K562 (cell line): ENCODE results near the gene ATP5PF. TPM values are rescaled to one million over a fixed set of nuclear protein-coding genes. Genes with fewer than 3 reads are reported as not detected.
A peak's percentile ranks its signal among the peaks of the same experiment; 100 is the strongest.

Experiments used
- BACH1 ChIP-seq: fragments of 200-800 bp; sonication (Bioruptor generic); IDR thresholded peaks from 2 replicates; pipeline ENCODE4 v1.6.1; 2016; ENCODE audit warnings: missing genetic modification characterization, missing compliant biosample characterization
- BHLHE40 ChIP-seq: IDR thresholded peaks from 2 replicates; pipeline ENCODE4 v1.6.1; 2011; ENCODE audit warnings: low read length, improper control_type of control experiment
- ERF ChIP-seq: fragments of 450-650 bp; formaldehyde crosslinking; IDR thresholded peaks from 2 replicates; pipeline ENCODE4 v1.4.0; 2020; ENCODE audit warnings: mild to moderate bottlenecking, mixed read lengths
- GTF2B ChIP-seq: IDR thresholded peaks from 2 replicates; pipeline ENCODE4 v1.6.1; 2011; ENCODE audit not compliant: insufficient read length; ENCODE audit errors: extremely low read depth
- KAT7 ChIP-seq: sonication (generic); formaldehyde crosslinking; IDR thresholded peaks from 2 replicates; pipeline ENCODE4 v1.8.0; 2022; ENCODE audit warnings: missing genetic modification reagents, mild to moderate bottlenecking, borderline replicate concordance
- ZC3H4 ChIP-seq: sonication (generic); formaldehyde crosslinking; IDR thresholded peaks from 2 replicates; pipeline ENCODE4 v1.9.0; 2021; ENCODE audit warnings: missing genetic modification reagents, borderline replicate concordance
- ZNF121 ChIP-seq: sonication (generic); formaldehyde crosslinking; conservative IDR thresholded peaks from 2 replicates; pipeline ENCODE4 v1.8.0; 2022; ENCODE audit warnings: missing genetic modification reagents
- ZNF316 ChIP-seq: fragments of 450-650 bp; IDR thresholded peaks from 2 replicates; pipeline ENCODE4 v1.6.1; 2016
- ZNF609 ChIP-seq: sonication (generic); formaldehyde crosslinking; IDR thresholded peaks from 2 replicates; pipeline ENCODE4 v1.8.1; 2023; ENCODE audit warnings: missing genetic modification reagents, mild to moderate bottlenecking, borderline replicate concordance
- ZNF707 ChIP-seq: fragments of 250-450 bp; sonication (Bioruptor Pico); conservative IDR thresholded peaks from 2 replicates; pipeline ENCODE4 v1.8.0; 2022; ENCODE audit warnings: inconsistent platforms, mild to moderate bottlenecking, moderate library complexity
- polyA plus RNA-seq, 8 experiments: library from polyadenylated mRNA; depleted of rRNA in 4 of 8; stranded (reverse) in 5 of 8; unstranded in 3 of 8; fragments of >200 nt; fragmentation: Nextera tagmentation in 2 of 8; fragmentation: Illumina TruSeq in 1 of 8; extraction: Ambion mirVana in 2 of 8; extraction: Trizol in 1 of 8; gene quantifications; 2 replicates each; pipeline versions ENCODE4 v1.2.1 to v1.2.3, GENCODE V29; 2011 to 2014; ENCODE audit warnings: inconsistent platforms in 1 of 8, missing spikeins in 1 of 8
- total RNA-seq, 7 experiments: library from RNA; depleted of rRNA in 6 of 7; stranded (reverse); fragments of >200 nt in 6 of 7; fragmentation: Illumina TruSeq in 2 of 7; extraction: Trizol in 2 of 7; gene quantifications; 2 replicates each; pipeline versions ENCODE4 v1.2.1 to v1.2.3, GENCODE V29; 2011 to 2021; ENCODE audit warnings: low replicate concordance in 1 of 7
- TF ChIP-seq, protein P1 (sequence below): fragments of 450-650 bp; IDR thresholded peaks from 2 replicates; pipeline ENCODE4 v1.6.1; 2017; ENCODE audit warnings: antibody characterized with exemption
- TF ChIP-seq, protein P2 (sequence below): sonication (generic); formaldehyde crosslinking; IDR thresholded peaks from 2 replicates; pipeline ENCODE4 v1.8.0; 2022; ENCODE audit warnings: mild to moderate bottlenecking, missing genetic modification reagents
- TF ChIP-seq, protein P3 (sequence below): fragments of 250-450 bp; sonication (Bioruptor Pico); IDR thresholded peaks from 2 replicates; pipeline ENCODE4 v1.5.0; 2021
- TF ChIP-seq, protein P4 (sequence below): fragments of 250-450 bp; sonication (Bioruptor Pico); IDR thresholded peaks from 2 replicates; pipeline ENCODE4 v1.8.0; 2021; ENCODE audit warnings: moderate library complexity, mild to moderate bottlenecking, inconsistent platforms

The ATP5PF gene
- total and polyA plus RNA-seq, 9 of the 15 experiments (the other 6 are each of a cell fraction or from before 2014, with no cell fraction given), result 242 to 2,488 (median 533) TPM

- TF ChIP-seq, protein P1, sequence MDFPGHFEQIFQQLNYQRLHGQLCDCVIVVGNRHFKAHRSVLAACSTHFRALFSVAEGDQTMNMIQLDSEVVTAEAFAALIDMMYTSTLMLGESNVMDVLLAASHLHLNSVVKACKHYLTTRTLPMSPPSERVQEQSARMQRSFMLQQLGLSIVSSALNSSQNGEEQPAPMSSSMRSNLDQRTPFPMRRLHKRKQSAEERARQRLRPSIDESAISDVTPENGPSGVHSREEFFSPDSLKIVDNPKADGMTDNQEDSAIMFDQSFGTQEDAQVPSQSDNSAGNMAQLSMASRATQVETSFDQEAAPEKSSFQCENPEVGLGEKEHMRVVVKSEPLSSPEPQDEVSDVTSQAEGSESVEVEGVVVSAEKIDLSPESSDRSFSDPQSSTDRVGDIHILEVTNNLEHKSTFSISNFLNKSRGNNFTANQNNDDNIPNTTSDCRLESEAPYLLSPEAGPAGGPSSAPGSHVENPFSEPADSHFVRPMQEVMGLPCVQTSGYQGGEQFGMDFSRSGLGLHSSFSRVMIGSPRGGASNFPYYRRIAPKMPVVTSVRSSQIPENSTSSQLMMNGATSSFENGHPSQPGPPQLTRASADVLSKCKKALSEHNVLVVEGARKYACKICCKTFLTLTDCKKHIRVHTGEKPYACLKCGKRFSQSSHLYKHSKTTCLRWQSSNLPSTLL, result no peak
- no peak for TF ChIP-seq ZNF707 (CRISPR knock-in tag)
- peak; percentile 6 for TF ChIP-seq GTF2B
- TF ChIP-seq BACH1, result no peak; the same call in 1 of the 2 replicates
- TF ChIP-seq, protein P2, sequence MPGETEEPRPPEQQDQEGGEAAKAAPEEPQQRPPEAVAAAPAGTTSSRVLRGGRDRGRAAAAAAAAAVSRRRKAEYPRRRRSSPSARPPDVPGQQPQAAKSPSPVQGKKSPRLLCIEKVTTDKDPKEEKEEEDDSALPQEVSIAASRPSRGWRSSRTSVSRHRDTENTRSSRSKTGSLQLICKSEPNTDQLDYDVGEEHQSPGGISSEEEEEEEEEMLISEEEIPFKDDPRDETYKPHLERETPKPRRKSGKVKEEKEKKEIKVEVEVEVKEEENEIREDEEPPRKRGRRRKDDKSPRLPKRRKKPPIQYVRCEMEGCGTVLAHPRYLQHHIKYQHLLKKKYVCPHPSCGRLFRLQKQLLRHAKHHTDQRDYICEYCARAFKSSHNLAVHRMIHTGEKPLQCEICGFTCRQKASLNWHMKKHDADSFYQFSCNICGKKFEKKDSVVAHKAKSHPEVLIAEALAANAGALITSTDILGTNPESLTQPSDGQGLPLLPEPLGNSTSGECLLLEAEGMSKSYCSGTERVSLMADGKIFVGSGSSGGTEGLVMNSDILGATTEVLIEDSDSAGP (CRISPR knock-in tag), result no peak; the same call in 1 of the 2 replicates
- peak; percentile 7; the same call in 1 of the 2 replicates for TF ChIP-seq ZNF316
- no peak for TF ChIP-seq ZC3H4
- TF ChIP-seq ERF (CRISPR knock-in tag), result peak; percentile 44; the same call in 1 of the 2 replicates
- TF ChIP-seq, protein P3, sequence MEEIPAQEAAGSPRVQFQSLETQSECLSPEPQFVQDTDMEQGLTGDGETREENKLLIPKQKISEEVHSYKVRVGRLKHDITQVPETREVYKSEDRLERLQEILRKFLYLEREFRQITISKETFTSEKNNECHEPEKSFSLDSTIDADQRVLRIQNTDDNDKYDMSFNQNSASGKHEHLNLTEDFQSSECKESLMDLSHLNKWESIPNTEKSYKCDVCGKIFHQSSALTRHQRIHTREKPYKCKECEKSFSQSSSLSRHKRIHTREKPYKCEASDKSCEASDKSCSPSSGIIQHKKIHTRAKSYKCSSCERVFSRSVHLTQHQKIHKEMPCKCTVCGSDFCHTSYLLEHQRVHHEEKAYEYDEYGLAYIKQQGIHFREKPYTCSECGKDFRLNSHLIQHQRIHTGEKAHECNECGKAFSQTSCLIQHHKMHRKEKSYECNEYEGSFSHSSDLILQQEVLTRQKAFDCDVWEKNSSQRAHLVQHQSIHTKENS (CRISPR knock-in tag), result no peak
- TF ChIP-seq KAT7 (CRISPR knock-in tag), result peak; percentile 88; the same call in 1 of the 2 replicates
- TF ChIP-seq, protein P4, sequence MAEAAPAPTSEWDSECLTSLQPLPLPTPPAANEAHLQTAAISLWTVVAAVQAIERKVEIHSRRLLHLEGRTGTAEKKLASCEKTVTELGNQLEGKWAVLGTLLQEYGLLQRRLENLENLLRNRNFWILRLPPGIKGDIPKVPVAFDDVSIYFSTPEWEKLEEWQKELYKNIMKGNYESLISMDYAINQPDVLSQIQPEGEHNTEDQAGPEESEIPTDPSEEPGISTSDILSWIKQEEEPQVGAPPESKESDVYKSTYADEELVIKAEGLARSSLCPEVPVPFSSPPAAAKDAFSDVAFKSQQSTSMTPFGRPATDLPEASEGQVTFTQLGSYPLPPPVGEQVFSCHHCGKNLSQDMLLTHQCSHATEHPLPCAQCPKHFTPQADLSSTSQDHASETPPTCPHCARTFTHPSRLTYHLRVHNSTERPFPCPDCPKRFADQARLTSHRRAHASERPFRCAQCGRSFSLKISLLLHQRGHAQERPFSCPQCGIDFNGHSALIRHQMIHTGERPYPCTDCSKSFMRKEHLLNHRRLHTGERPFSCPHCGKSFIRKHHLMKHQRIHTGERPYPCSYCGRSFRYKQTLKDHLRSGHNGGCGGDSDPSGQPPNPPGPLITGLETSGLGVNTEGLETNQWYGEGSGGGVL, result no peak
- TF ChIP-seq BHLHE40, result peak; percentile 55
- no peak for TF ChIP-seq ZNF121
- TF ChIP-seq ZNF609 (CRISPR knock-in tag), result no peak
Measured at GRCh38 chr21:25734904-25735645, at the start of gene ATP5PF, which contains the start of gene GABPA (continued).
